NCI-H1694 (cell line): ENCODE measurements around the gene SMIM41.

Experiments
- DNase-seq: peaks from one replicate; lab custom pipeline; 2025; lab: John Stamatoyannopoulos, UW

Gene SMIM41

DNA sequence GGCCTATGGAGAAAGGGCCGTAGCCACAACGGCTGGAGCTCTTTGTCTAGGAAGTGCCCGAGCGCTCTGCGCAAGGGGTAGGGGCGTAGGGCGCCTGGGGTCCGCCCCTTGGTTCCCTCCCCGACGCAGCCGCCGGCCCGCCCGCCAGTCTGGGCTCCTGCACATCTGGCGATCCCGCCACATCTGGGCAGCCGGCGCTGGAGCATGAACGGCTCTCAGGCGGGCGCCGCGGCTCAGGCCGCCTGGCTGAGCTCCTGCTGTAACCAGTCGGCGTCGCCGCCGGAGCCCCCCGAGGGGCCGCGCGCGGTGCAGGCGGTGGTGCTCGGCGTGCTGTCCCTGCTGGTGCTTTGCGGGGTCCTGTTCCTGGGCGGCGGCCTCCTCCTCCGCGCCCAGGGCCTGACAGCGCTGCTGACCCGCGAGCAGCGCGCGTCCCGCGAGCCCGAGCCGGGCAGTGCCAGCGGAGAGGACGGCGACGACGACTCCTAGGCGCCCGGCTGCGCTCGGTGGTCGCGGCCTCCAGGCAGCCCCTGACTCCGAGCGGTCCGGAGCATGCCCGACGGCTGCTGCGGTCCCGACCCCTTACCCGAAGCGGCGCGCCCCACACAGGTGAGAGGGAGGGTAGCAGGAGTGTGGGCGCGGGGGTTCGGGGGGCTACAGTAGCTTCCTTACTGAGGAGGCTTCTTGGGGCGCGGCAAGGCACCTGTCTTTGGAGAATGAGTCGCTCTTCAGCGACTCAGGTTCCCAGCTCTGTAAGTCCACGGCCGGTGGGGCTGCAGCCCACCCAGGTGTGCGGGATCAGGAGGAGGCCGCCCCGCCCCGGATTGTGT lies at the start of gene SMIM41:
SMIM41 (plus strand) TSS at position 129 of the 827 bp plus-strand sequence; CDS start at position 205, 76 bp downstream.
- no peak for DNase-seq

DNA sequence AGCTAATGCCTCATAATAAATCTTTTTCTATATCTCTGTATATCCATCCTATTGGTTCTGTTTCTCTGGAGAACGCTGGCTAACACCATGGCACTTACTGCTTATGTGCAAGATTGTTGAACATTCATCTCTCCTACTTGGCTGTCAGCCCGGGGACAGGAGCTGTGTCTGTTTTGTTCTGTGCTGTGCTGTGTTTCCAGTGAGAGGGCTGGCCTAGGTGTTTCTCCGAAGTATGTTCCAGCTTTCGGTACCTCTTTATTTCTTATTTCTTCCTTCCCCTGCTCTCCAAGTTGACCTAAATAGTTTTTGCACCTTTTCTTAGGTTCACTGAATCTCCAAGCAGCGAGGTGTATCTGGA lies 47.1 kb upstream of the SMIM41 start:
- DNase-seq = no peak

DNA sequence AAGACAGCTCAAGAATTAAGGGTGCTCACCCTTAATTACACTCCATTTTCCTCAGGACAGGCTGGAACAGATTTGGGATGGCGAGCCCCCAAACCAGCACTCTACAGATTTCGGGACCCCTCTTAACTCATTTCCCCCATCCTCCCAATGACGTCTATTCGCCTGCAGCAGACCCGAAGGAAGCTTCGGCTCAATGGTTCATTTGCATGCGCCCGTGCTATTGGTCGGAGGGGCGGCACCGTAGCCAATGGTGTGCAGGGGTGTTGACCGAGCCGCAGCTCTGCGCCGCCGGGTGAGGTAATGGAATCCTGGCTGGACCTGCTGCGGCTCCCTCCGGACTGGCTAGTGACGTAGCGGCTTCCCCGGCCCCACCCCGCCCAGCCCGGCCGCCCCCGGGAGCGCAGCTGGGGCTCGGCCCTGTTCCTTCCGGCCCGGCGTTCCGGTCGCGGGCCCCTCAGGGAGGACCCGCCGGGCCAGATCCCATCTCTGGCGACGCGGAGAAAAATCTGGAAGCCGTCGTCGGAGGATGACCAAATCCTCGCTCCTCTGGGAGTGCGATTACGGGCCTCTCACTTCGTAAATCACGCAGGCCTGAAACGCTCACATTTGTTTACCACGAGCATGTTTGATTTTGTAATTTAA lies 46.6 kb upstream of the SMIM41 start:
- peak; percentile 87 for DNase-seq

DNA sequence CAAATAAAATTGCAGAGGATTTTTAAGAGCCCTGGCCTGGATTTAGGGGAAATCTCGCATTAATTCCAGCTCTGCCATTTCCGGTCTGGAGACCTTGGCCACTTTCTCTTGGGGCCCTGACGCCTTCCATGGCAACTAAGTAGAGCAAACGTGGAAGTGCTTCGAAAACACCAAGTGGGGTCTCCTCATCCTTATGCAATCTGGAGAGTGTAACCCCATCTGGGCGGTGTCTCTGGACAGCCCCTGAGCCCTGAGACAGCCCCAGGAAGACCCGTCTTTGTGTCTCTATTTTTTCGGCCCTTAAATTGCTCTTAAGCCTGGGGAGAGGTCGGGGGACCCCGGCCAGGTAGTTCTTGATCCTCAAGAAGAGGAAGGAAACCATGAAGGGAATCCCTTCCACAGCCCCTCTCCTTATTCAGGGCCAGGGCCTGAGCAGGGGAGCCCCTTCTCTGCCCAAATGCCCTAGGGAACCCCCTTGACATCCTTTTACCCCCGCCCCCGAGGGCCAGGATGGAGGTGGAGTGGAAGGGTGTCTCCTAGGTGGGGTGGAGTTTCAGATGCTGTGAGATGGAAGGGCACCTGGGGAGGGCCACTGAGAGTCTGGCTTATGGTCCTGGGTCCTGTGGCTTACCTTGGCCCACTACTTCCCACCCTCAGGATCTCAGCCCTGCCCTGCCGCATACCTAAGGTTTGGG lies 45.9 kb upstream of the SMIM41 start:
- DNase-seq = no peak

DNA sequence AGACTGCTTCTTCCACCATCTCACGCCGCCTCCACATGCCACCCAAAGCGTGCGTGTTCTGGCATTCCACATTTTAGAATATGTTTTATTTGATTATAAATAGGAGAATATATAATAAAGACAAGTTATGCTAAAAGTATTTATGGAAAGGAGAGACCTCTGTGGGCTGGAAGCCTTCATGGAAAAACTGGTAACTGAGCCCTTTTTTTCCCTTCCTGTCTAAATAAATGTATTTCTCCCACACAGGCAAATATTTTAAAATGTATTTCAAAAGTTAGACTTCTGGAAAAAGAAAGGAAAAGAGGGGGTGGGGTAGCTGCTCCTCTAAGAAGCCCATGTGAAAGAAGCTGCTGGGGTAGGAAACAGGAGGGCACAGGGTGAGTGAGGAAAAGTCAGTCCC lies 44.3 kb upstream of the SMIM41 start:
- no peak for DNase-seq

DNA sequence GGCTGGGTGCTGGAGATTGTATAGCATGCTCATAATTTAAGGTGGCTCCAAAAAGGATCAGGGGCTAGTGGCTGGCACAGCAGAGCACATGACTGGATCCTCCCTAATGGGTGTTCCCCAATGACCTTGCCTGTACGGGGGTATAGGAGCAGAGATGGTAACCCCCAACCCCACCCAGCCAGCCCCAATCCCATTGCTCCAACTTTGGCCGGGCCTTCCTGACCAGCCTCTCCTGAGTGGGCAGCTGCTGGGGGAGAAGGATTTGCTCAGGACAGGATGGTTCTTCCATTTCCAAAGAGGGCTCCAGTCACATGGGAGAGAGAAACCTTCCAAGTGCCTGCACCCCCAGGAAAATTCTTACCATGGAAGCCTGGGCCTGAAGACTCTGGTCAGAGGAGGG lies 43.6 kb upstream of the SMIM41 start:
- DNase-seq = no peak

DNA sequence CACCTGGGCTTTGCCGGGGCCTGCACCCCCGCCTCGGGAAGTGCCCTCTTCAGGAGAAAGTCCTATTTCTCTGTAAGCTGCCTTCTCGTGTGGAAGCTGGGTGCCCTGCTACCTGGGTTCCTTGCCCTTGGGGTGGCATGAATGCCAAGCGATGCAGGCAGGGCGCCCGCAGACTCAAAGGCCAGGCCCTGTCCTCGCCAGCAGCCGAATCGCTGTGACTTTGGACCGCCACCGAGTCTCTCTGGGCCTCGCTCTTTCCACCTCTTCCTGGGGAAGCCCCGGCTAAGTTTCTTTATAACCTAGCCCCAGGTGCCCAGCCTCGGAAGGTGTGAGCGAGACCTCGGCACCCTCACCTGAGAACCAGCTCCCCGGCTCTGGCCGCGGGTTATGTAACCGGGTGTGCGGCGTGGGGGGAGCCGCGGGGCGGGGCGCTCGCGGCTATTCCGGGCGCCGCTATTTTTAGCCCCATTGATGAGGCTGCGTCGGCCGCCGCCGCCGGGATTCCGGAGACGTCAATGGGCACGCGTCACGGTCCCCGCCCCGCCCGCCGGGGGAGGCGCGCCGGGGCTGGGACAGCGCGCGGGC lies 42.8 kb upstream of the SMIM41 start:
- DNase-seq = no peak

DNA sequence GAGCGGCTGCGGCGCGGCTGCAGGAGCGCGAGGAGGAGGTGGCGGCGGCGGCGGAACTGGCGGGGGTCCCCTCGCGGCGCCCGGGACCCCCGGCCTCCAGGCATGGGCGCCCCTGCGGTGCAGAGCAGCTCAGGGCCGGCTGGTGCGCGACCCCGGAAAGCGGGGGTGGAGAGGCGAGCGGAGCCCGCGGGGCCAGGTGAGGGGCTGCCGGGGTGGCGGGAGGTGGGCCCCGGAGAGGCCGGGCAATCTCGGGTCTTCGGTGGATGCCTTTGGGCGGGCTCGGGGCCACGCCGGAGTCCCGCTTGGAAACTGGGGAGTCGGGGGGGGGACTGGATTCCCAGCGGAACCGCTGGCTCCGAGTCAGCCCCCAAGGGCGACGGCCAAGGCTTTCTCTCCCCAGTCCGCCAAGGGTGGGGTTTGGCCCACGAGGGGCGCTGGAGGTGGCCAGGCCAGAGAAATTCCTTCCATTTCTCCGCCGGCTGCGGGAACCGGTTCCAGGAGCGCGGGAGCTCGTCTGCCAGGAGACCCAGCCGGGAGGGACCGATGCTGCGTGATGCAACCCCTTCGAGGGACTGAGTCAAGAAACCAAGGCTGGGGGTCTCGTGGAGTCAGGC lies 42.1 kb upstream of the SMIM41 start:
- DNase-seq = no peak

DNA sequence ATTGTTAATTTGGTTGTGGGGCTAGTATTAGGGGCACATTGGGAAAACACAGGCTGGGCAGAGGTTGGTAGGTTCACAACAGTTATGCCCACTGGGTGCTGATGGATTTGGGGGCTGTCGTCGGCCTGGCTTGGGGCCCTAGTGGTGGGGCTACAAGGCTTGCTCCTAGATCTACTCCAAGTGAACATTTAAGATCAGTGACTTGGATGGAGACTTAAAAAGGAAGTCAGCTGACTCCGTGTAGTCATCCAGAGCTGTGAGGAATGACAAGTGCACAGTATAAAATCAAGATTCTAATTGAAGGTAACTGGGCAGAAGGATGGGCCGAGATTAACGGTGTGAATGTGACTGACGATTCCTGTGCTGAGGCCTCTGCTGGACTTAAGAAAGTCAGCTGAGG lies 41.1 kb upstream of the SMIM41 start:
- no peak for DNase-seq

DNA sequence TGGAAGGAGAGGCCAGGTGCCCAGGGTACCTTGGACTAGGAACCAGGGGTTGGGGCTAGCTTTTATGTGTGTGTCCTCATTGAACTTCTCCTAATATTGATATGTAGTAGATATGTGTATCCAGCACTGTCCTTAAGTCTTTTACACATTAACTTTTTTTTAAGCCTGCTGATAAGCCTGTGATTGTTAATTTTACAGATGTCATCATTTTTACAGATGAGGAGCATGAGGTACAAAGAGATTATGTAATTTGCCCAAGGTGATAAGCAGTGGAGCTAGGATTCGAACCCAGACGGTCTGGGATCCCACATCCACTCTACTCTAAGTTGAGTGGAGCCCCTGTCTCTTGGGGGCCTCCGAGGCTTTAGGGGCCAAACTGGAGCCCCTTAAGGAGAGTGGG lies 38.5 kb upstream of the SMIM41 start:
- no peak for DNase-seq

DNA sequence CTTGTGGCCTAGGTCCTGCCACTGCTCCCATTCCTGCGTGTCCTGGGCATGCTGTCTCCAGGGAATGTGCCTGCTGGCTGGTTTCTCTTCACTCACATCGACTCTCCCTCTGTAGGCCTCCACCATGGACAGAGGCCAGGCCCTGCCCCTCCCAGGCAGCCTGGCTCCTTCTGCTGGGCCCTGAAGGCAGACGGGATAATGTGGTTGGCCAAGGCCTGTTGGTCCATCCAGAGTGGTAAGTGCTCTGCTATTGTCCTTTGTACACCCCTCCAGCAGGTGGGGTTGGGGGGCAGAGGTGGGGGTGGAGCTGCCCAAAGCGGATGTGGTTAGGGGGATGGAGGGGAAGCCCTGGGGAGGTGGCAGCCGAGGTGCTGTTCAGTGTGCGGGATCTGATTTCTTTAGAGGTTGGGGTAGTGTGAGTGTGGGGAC lies 37.8 kb upstream of the SMIM41 start:
- DNase-seq = no peak

DNA sequence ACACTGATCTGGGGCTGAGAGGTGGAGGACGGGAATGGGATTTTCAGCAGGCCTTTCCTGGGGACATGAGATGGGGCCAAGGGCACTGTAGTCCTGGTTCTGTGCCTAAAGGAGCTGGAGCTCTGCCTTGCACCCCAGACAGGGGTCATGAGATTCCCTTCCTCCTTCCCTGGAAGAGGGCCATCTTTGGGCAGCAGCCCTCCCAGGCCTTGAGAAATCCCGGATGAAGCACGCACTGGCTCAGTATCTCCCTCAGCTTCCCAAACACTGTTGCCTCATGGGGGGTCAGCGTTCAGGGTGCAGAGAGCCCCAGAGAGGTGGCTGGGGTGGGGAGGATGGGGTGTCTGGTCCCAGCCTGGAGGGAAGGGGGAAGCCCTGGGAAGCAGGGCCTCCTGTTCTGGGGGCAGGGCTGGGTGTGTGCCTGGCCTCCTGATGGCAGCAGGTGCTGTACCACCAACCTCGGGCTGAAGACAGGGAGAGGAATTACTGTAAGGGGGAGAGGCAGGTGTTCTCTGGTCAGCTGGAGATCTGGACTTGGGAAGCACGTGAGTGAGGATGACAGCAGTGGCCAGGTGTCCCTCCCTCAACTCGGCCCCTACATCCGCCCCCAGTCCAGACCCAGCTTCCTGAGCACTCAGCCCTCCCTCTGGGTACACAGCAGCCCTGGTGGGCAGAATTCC lies 36.7 kb upstream of the SMIM41 start:
- DNase-seq = no peak

DNA sequence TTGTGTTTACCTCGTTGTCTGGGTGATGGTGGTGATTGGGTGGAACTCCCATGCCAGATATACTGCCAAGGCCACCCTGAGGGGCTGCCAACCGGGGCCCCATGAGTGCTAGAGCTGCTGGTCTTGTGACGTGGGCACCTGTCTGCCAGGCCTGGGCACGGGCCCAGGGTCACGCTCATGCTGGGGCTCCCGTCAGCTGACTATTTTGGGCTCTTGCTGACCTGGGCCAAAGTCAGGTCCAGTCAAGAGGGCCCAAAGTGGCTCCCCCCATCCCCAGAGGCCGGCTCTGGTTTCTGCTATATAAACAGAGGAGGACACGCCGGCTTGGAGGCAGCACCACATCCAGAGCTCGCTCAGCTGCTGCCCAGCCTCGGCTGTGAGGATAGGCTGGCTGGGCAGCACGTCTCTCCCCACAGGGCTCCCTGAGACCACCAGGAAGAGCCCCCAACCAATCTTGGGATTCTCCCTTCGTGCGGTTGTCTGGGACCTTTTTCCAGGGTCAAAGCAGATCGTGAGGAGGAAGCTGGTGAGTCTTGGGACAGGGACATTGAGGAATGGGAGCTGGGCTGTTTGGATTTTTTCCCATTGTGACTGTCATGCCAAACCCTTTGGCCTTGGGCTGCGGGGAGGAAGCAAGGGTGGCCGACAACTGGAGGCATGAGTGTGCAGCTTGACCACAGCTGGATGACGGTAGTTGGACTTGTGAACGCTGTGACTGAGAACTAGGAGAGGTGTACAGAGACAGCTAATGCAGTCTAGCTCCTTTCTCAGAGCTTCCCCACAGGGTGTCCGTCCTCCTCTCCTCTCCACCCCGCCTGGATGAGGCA lies 35.9 kb upstream of the SMIM41 start:
- no peak for DNase-seq

DNA sequence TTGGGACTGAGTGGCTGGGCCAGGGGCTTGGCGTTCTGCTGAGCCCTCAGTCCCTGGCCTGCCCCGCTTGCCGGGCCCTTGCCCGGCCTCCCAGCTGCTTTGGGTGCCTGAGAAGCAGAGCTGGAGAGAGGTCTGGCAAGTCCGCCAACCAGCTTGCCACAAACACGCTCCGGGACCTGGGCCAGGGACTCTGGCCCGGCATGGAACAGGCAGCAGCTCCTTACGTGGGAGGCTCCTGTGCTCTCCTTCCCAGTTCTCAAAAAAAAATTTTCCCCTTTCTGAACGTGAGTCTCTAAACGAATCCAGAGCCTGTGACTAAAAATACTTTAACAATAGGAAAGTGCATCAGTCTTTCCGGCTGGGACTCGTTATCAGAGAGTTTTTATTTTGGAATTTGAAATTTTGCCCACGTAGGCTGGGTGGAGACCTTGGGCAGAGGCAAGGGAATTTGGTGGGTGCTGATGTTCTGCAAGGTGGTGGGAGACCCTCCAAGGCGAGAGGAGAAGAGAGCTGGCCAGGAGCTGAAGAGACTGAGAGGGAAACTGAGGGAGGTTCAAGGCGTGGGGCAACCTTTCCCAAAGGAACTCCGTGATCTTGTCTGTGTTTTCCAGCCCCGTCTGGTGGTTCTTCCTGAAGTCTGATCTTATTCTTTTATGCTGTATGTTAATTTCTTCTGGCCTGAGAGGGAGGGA lies 35.1 kb upstream of the SMIM41 start:
- no peak for DNase-seq

DNA sequence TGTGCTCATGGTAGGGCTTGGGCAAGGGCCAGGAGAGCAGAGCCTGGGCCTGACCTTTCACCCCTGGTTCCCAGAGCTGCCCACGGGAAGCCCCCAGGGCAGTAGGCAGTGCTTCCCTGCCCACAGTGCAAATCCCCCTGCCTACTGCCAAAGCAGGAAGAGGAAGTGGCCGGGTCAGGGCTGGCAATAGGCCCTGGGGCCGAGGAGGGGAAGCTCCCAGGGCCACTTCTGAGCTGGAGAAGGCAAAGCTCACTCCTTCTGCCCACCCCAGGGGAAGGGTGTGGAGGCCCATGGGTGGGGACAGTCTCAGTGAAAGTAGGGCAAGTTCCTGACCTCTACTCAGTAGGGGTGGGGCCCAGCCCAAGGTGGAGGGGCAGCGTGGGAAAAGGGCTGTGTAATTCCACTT lies 33.7 kb upstream of the SMIM41 start:
- DNase-seq = no peak

DNA sequence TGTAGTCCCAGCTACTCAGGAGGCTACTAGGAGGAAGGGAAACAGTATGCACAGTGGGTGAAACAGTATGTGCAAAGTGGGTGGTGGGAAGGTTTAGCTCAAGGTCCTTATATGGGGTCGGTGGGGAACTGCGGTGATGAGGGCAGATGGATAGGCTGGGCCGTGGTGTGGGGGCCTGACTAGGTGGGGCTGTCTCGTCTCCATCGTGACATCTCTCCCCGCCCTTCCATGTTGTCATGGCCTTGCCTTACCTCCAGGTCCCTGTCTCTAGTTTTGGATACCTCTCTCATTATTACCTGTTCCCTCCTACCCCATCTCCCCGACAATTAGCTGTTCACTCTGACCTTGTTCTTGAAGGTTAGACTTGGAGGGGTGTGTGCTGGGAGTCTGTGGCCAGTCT lies 32.6 kb upstream of the SMIM41 start:
- DNase-seq = no peak

DNA sequence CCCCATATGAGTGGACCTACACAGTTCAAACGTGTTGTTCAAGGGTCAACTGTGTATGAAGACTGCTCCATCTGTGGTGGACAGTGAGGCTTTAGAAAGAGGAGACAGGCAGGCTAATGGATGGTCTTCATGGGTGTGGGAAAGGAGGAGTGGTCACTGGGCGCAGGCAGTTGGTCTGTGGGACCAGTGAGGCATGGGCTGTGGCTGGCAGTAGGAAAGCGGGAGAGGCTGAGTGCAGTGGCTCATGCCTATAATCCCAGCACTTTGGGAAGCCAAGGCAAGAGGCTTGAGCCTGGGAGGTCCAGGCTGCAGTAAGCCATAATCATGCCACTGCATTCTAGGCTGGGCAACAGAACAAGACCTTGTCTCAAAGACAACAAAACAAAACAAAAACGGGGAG lies 30.2 kb upstream of the SMIM41 start:
- DNase-seq = no peak

DNA sequence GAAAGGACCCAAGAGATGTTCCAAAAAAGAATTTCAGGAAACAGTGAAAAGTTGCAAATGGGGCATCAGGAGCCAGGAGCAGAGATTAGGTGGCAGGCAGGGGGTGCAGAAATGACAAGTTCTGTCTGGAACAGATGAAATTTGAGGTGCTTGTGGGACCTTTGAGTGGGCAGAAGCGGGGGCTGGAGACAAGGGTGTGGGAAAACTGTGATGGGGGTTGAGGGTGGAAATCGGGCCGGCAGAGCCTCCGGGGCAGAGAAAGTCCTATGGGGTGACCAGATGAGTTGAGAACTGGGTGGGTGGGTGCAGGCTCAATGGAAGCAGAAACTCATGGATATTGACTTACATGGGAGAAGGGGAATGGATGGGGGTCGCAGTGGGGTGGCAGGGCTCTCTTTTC lies 29.8 kb upstream of the SMIM41 start:
- no peak for DNase-seq

DNA sequence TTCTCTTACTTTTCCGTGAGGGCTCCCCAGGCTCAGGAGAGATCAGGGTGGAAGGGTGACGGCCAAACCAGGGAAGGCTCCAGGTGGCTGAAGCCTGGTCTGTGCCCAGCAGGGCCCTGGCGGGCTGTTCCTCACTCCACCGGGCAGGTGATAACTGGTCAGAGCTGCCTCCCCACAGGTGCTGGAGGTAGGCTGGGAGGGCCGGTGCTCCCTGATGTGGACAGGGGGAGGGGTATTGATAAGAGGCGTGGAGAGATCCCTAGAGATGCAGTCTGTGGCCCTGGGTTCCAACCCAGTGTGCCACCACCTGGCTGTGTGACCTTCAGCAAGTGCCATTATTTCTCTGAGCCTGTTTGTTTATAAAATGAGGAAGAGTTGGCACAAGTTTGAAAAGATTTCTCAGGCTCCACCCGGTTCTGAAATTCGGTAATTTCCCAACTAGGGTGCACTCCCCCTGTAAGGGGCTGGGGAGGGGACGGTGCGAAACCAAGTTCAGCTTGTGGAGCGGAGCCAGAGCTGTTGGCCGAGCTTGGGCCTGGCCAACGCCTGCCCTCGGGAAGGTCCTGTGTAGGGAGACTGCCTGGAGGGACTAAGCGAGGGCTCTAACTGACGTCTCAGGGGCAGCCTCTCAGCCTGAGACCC lies 29.3 kb upstream of the SMIM41 start:
- DNase-seq = no peak
